B cell (primary cell): ENCODE measurements around the gene KLHL26. TPM values are rescaled to one million over a fixed set of nuclear protein-coding genes. Genes with fewer than 3 reads are reported as not detected.
A peak's percentile ranks its signal among the peaks of the same experiment; 100 is the strongest.

Experiments
- ATAC-seq: fragments of 200-7000 bp; cut with Tn5 transposase; one replicate; pipeline ENCODE4 v1.10.0; 2021; ENCODE audit warnings: low read depth, mild to moderate bottlenecking, moderate number of reproducible peaks, moderate library complexity
- CTCF ChIA-PET: fragments of 350-600 bp; sonication (Branson Sonifier 250); formaldehyde crosslinking; loops from one replicate; lab custom pipeline; 2021; ENCODE audit warnings: antibody characterized with exemption, inconsistent platforms; lab: Charles Lee
- POLR2A ChIA-PET: fragments of 350-600 bp; sonication (Branson Sonifier 250); formaldehyde crosslinking; loops from one replicate; lab custom pipeline; 2021; ENCODE audit warnings: antibody characterized with exemption; lab: Charles Lee
- DNase-seq: peaks from one replicate; pipeline ENCODE4 v3.0.0; 2013
- H2AFZ ChIP-seq: 2 replicates; pipeline ENCODE4 v1.6.1; 2012; ENCODE audit warnings: mild to moderate bottlenecking, low read depth, low read length; ENCODE audit not compliant: insufficient read depth, poor library complexity, severe bottlenecking
- H3K27ac ChIP-seq, 2 donors: 1 replicate in 1 of 2; 2 replicates in 1 of 2; pipeline ENCODE4 v1.5.1; 2012 to 2013; ENCODE audit warnings: low read length in 2 of 2, mild to moderate bottlenecking in 2 of 2, moderate library complexity in 1 of 2
- H3K27me3 ChIP-seq, 4 experiments: fragments of 200-600 bp in 1 of 4; sonication (generic) in 1 of 4; replicated peaks in 1 of 4; 1 replicate in 2 of 4; 2 replicates in 2 of 4; pipeline versions ENCODE4 v1.6.1 to v1.7.0; 2013 to 2016; ENCODE audit warnings: low read length in 3 of 4, mild to moderate bottlenecking in 2 of 4, mixed read lengths in 1 of 4, moderate library complexity in 1 of 4; ENCODE audit not compliant: insufficient read depth in 4 of 4, control insufficient read depth in 3 of 4; ENCODE audit errors: control extremely low read depth in 1 of 4
- H3K36me3 ChIP-seq, 2 experiments: replicated peaks in 1 of 2; 1 replicate in 1 of 2; 2 replicates in 1 of 2; pipeline versions ENCODE4 v1.6.1 to v1.7.1; 2013; ENCODE audit warnings: low read length in 1 of 2; ENCODE audit not compliant: insufficient read depth in 2 of 2, control insufficient read depth in 1 of 2; ENCODE audit errors: control extremely low read depth in 1 of 2, extremely low read depth in 1 of 2
- H3K4me1 ChIP-seq, 2 donors: fragments of 200-600 bp in 1 of 2; sonication (generic) in 1 of 2; 1 replicate in 1 of 2; 2 replicates in 1 of 2; pipeline versions ENCODE4 v1.5.1 to v1.6.1; 2013 to 2017; ENCODE audit warnings: low read length in 2 of 2; ENCODE audit not compliant: control insufficient read depth in 2 of 2, insufficient read depth in 2 of 2
- H3K4me2 ChIP-seq: replicated peaks from 2 replicates; pipeline ENCODE3; 2012; ENCODE audit warnings: mild to moderate bottlenecking, low read depth, low read length; ENCODE audit not compliant: poor library complexity, severe bottlenecking
- H3K4me3 ChIP-seq, 5 experiments: fragments of 200-600 bp in 1 of 5; sonication (generic) in 1 of 5; 1 replicate in 3 of 5; 2 replicates in 2 of 5; pipeline versions ENCODE4 v1.5.1 to v1.7.0; 2011 to 2016; ENCODE audit warnings: low read length in 4 of 5, mild to moderate bottlenecking in 4 of 5, low read depth in 2 of 5, control low read depth in 1 of 5, moderate library complexity in 1 of 5; ENCODE audit not compliant: insufficient read depth in 1 of 5; ENCODE audit errors: control extremely low read depth in 1 of 5, extremely low read depth in 1 of 5
- H3K79me2 ChIP-seq: fragments of 200-600 bp; sonication (generic); one replicate; pipeline ENCODE4 v1.6.0; 2016; ENCODE audit warnings: low read length; ENCODE audit not compliant: control insufficient read depth, insufficient read depth
- H3K9ac ChIP-seq: fragments of 200-600 bp; sonication (generic); 2 replicates; pipeline ENCODE4 v1.6.1; 2017; ENCODE audit warnings: mild to moderate bottlenecking, low read length, moderate library complexity
- H3K9me3 ChIP-seq, 3 donors: one replicate each; pipeline versions ENCODE4 v1.6.1 to v1.7.1; 2013; ENCODE audit warnings: low read length in 2 of 3; ENCODE audit not compliant: control insufficient read depth in 2 of 3, insufficient read depth in 1 of 3; ENCODE audit errors: control extremely low read depth in 1 of 3
- H4K20me1 ChIP-seq: 2 replicates; pipeline ENCODE4 v1.6.0; 2012; ENCODE audit warnings: mild to moderate bottlenecking, low read length; ENCODE audit not compliant: insufficient read depth, control insufficient read depth, poor library complexity, severe bottlenecking
- H3K27ac Mint-ChIP-seq: one replicate; pipeline ENCODE4 v1.8.0; 2021; ENCODE audit warnings: mixed read lengths
- H3K27me3 Mint-ChIP-seq: one replicate; pipeline ENCODE4 v1.8.0; 2021; ENCODE audit warnings: mixed read lengths
- H3K4me1 Mint-ChIP-seq: one replicate; pipeline ENCODE4 v1.8.0; 2021; ENCODE audit warnings: mixed read lengths
- H3K4me3 Mint-ChIP-seq: one replicate; pipeline ENCODE4 v1.8.0; 2021; ENCODE audit warnings: mixed read lengths
- H3K9me3 Mint-ChIP-seq: one replicate; pipeline ENCODE4 v1.8.0; 2022; ENCODE audit warnings: mixed read lengths; ENCODE audit not compliant: insufficient read depth
- EZH2 ChIP-seq: IDR thresholded peaks from 2 replicates; pipeline ENCODE4 v1.6.1; 2012; ENCODE audit warnings: borderline replicate concordance, low read depth, mild to moderate bottlenecking, moderate library complexity, low read length; ENCODE audit not compliant: insufficient read depth, poor library complexity, severe bottlenecking
- WGBS: methylation state at CpG from one replicate; pipeline ENCODE4 v1.1.5; 2013; ENCODE audit warnings: missing lambda C conversion rate; ENCODE audit not compliant: insufficient coverage; 5-methylcytosine and 5-hydroxymethylcytosine counted together
- intact Hi-C: fragments of 100-400 bp; cut with micrococcal nuclease; formaldehyde crosslinking; loops from one replicate; pipeline ENCODE4 v1.10.0; 2022
- polyA plus RNA-seq: library from polyadenylated mRNA; depleted of rRNA; stranded (reverse); fragments of >200 nt; gene quantifications from 2 replicates; pipeline ENCODE4 v1.2.3, GENCODE V29; 2012
- total RNA-seq, 2 donors: library from RNA; stranded (reverse); fragments of 120-200 nt in 1 of 2; gene quantifications; 1 replicate in 1 of 2; 2 replicates in 1 of 2; pipeline versions ENCODE4 v1.2.3 to v1.2.4, GENCODE V29; 2013 to 2022
- TF ChIP-seq, protein P1 (sequence below): fragments of 200-600 bp; IDR thresholded peaks from one replicate; pipeline ENCODE4 v1.8.0; 2022; ENCODE audit warnings: antibody characterized with exemption, mild to moderate bottlenecking

The KLHL26 gene
- total and polyA plus RNA-seq, 2 donors (not counting 1 experiment from before 2014, with no cell fraction given), result 5.0 to 14.6 TPM

DNA sequence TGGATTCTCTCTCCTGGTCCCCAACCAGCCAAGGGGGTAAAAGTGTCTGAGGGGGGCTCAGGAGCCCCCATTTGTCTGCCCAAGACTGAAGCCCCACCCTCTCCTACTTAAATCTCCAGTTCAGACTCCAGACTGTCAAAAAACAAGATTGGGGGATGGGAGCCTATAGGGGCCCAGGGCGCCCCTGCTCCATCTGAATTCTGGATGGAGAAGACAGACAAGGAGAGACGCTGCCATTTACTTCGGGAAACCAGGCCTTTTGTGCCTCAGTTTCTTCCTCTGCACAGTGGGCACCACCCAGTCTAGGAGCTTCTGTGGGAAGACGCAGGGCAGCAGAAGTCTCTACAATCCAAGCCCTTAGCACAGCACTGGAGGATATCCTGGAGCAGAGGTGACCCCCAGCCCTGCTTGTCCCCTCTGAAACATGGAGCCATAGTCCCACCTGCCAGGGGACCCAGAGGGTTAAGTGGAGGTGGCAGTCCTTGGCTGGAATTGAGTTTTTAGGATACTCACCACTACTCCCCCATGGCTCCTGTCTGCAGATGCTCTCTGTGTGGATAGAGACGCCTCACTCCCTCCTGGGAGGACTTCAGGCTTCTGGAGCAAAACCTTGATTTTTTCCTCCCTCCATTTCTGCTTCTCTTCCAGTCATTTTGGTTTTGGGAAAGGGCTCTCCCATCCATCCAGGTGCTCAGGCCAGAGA lies 28.6 kb upstream of the KLHL26 start:
- H3K9me3 Mint-ChIP-seq, result no peaks in the 10 kb centered on the region
- peaks cover 35% of the 10 kb centered on the region for H3K4me1 Mint-ChIP-seq
- intact Hi-C loops, result no loop called here
- DNase-seq (no peak), ATAC-seq (no peak)
- H3K4me2 ChIP-seq, result peak overlapping the region; percentile 69
- no peaks in the 10 kb centered on the region for H3K79me2 ChIP-seq
- peaks cover 54 to 57% of the 10 kb centered on the region in 2 donors for H3K4me1 ChIP-seq
- CTCF ChIA-PET, result interaction anchor here (0.8 kb wide), 1 partner anchor 19 kb away, joined by 3 read pairs; no protein-coding TSS in a partner anchor
- H3K27ac Mint-ChIP-seq, result no peak overlapping the region
- H3K36me3 ChIP-seq, result no peaks in the 10 kb centered on the region
- TF ChIP-seq, protein P1, sequence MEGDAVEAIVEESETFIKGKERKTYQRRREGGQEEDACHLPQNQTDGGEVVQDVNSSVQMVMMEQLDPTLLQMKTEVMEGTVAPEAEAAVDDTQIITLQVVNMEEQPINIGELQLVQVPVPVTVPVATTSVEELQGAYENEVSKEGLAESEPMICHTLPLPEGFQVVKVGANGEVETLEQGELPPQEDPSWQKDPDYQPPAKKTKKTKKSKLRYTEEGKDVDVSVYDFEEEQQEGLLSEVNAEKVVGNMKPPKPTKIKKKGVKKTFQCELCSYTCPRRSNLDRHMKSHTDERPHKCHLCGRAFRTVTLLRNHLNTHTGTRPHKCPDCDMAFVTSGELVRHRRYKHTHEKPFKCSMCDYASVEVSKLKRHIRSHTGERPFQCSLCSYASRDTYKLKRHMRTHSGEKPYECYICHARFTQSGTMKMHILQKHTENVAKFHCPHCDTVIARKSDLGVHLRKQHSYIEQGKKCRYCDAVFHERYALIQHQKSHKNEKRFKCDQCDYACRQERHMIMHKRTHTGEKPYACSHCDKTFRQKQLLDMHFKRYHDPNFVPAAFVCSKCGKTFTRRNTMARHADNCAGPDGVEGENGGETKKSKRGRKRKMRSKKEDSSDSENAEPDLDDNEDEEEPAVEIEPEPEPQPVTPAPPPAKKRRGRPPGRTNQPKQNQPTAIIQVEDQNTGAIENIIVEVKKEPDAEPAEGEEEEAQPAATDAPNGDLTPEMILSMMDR, result no peak
- TF ChIP-seq EZH2, result no peak
- H2AFZ ChIP-seq, result no peak overlapping the region
- no peak overlapping the region for H3K4me3 ChIP-seq
- POLR2A ChIA-PET, result no interaction called here
- 25% methylated on average over 5 of the region's 5 CpGs for WGBS
- peaks cover 0 to 86% (median 66%) of the 10 kb centered on the region in 4 experiments for H3K27me3 ChIP-seq
- no peaks in the 10 kb centered on the region for H4K20me1 ChIP-seq
- H3K27ac ChIP-seq, result no peak overlapping the region
- H3K9ac ChIP-seq, result no peak overlapping the region
- peaks cover 0 to 25% (median 0%) of the 10 kb centered on the region in 3 donors for H3K9me3 ChIP-seq
- peaks cover 44% of the 10 kb centered on the region for H3K27me3 Mint-ChIP-seq
- H3K4me3 Mint-ChIP-seq, result peak overlapping the region; percentile 23
